Activated naive CD4-positive, alpha-beta T cell treated with Interleukin-2 at 50 U/mL for 16 hours (primary cell): ENCODE measurements around the gene LIN54.
"Not testable (repeated sequence)": the region's sequence is repeated elsewhere in the genome, so short reads cannot be mapped to it uniquely, and the experiment has no call there.

Source experiments
- DNase-seq: peaks from one replicate; pipeline ENCODE4 v3.0.0-alpha.2; 2020

The LIN54 gene

DNA sequence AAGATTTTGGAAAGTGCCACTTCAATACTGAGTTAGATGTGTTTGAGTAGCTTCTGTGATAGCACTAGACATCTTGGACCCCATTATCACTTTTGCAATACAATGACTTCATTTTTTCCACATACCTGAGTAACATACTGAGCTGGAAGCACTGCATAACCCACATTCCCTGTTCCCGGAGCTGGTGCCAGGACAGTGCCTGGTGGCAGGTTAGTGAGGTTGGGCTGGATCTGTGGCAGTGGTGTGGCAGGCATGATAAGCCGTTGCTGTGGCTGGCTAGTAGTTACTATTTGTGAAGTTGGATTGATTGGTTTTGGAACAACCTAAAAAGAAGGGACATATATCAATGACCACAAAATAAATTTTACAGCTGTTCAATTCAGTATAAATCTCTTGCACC lies 71.2 kb downstream of the LIN54 start:
- DNase-seq: no peak

DNA sequence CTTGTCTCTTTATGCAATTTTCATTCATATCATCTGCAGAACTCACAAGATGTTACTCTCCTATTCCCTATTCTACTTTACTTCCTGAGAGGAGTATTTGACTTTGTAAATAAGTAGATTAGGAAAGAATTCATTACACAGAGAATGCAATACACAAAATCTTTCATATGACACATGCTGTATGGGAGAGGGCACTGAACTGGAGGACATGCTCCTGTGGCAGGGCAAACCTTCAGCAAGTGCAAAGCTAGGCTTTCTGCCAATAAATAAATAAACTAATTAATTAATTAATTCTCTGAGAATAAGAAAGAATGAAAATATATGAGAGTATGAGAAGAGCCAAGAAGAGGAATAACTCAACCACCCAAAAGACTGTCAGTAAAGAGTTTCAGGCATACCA lies 76.2 kb downstream of the LIN54 start:
- no peak for DNase-seq

DNA sequence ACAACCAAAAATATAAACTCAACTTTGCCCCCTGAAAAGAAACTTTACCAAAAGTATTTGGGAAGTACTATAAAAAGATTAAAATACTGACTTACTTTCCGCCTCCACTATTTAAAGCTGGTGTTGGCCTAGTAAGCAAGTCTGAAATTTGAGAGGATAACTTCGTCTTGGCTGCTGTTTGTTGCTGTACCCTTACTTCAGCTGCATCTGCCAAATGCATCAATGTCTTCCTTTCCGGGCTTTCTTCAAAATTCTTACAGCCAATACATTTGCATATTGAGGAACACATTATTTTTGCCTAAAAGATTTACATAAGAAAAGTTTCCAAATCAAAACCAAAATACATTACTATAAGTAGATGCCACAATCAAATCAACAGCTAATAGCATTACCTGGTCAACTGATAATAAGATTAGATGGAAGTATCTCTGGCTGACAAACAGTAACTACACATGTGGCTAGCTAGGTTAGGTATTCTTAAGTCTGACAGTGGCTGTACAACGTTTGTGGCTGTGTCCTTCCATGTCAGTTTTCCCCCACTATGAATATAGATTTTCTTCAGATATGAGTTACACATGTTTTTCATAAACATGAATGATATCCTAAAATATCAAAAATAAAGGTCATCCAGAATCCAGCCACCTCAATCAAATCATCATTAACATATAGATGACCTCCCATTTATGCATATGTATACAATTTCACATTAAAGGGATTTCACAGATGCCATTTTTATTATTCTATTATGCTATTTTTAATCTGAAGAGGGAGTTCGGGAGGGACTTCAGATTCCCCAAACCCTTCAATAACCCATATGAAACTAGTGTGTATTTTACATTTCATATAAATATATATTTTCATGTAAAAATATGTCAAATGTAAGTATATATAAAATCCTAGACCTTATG lies 79.5 kb downstream of the LIN54 start:
- DNase-seq: no peak

DNA sequence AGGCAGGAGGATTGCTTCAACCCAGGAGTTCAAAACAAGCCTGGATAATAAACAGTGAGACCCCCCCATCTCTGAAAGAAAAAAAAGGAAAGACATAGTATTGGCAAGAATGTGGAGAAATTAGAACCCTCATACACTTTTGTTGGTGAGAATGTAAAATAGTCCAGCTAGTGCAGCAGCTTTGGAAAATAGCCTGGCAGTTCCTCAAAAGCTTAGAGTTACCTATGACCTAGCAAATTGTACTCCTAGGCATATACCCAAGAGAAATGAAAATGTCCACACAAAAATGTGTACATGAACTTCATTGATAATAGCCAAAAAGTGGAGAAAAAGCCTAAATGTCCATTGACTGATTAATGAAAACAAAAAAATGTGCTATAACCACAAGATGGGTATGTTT lies 88.8 kb downstream of the LIN54 start:
- no peak for DNase-seq

DNA sequence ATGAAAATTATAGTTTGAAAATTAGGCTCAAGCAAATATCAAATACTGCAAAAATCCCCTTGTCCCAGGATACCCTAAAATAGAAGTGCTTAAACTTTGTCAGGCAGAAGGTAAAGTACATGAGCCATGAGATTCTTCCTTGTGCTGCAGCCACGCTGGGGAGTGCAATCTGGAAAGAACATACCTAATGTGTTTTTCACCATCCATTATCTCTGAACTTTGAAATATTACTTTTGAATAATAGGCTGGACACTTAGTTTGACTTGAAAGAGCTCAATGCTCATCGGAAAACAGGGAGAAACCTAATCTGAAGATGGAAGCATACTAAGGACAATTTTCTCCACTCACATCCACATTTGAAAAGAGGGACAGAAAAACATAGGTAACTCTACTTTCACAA lies 91.2 kb downstream of the LIN54 start:
- no peak for DNase-seq

DNA sequence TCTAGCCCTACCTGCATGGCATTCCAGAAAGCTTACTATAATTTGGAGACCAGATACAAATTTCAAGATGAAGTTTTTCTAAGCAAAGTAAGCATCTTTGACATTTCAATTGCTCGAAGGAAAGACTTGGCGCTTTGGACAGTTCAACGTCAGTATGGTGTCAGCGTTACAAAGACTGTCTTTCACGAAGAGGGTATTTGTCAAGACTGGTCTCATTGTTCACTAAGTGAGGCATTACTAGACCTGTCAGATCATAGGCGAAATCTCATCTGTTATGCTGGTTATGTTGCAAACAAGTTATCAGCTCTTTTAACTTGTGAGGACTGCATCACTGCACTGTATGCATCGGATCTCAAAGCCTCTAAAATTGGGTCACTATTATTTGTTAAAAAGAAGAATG lies 92.5 kb downstream of the LIN54 start:
- DNase-seq: no peak

DNA sequence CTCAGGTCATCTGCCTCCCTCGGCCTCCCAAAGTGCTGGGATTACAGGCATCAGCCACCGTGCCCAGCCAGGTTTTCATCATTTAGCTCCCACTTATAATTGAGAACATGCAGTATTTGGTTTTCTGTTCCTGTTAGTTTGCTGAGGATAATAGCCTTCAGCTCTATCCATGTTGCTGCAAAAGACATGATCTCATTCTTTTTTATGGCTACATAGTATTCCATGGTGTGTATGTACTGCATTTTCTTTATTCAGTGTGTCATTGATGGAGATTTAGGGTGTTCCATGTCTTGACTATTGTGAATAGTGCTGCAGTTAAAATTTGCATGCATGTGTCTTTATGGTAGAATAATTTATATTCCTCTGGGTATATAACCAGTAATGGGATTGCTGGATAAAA lies 96.7 kb downstream of the LIN54 start:
- DNase-seq: not testable (repeated sequence)

DNA sequence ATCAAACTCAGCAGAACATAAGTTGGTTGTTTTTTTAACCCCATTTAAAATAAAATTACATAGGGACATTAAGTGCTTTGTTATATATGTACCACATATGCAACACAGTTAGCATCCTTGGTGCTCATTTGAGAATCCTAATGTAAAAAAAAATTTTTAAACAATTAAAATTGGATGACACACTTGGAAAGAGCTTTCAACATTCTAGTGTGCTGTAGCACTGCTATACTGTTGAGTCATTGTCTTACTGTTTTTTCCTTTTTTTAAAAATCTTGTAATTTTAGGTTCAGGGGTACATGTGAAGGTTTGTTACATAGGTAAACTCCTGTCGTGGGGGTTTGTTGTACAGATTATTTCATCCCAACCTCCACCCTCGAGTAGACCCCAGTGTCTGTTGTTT lies 97.3 kb downstream of the LIN54 start:
- DNase-seq: no peak

DNA sequence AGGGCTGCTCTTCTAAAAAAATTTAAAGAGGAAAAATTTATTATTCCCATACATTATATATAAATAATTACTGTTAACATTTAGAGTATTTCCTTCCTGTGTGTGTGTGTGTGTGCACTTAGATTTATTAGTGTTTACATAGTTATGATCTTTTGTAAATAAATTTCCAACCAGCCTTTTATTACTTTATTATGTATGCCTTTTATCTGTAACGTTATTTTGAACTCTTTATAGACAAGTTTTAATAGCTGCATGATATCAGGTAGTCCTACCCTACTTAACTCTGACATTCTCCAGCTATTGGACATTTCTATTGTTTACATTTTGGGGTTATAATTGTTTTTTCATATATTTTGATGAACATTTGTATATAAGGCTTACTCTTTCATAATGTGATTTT lies 101.3 kb downstream of the LIN54 start:
- no peak for DNase-seq

DNA sequence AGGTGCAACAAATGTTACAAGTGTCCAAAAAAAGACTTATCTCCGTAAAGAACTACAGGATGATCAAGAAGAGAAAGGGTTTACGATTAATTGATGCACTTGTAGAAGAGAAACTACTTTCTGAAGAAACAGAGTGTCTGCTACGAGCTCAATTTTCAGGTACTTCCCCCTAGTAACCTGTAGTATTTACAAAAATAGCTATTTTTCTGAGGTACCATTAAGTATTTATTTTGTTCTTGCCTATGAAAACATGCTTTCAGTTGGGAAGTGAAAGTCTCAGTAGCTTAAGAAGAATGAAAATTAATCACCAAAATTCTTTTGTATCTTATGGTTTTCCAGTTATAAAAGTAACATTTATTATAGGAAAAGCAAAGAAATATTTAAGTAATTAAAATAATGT lies 104.2 kb downstream of the LIN54 start:
- DNase-seq: no peak

DNA sequence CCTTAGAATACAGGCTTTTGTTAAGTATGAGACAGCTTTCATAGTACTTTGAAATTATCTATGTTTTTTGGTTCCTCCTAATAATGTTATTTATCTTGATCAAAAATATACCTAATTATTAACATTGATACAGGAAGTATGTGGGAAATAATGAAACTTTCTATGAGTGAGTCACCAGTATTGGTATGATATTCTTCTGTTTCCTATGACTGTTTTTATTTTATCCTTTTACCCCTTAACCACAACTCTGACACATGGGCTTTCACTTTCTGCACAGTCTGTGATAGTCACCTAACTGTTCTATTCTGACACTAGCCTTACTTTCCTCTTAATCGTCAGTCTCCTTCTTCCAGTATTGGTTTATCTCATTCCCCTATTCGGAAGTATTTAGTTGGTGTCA lies 105.4 kb downstream of the LIN54 start:
- DNase-seq: peak; percentile 50

DNA sequence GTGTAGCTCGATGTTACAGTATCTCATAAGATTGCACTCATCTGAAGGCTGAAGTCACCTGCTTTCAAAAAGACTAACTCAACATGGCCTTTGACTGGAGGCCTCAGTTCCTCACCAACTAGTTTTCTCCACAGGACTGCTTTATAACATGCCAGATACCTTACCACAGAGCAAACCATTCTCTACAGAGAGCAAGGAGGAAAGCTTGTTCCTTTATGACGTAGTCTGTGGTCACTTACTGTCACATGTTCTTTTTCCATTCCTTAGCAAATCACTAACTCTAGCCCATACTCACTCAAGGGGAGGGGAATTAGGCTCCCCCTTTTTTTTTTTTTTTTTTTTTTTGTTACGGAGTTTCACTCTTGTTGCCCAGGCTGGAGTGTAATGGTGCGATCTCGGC lies 106.9 kb downstream of the LIN54 start:
- no peak for DNase-seq

DNA sequence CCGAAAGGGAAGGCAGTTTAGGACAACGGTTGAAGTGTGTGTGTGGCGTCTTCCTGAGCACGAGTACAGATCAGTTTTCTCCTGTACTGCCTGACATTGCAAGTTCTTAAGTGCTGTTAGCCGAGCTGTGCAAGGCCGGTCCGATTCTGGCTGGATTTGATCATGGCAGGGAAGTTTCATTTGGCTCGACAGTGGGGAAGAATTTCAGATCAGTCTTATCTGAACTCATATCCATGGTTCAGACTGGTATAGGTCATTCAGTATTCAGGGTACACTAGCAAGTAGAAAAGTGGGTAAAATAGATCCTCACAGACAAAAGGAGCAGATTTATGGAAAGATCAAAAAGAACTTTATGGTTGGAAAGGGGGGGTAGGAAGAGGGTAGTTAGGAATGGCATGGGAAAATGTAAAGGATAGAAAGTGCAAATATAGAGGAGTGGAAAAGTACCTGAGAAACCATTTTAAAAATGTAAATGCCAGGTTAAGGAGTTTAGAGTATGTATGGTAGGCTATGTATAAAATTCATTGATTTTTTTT lies 109.4 kb downstream of the LIN54 start:
- no peak for DNase-seq

DNA sequence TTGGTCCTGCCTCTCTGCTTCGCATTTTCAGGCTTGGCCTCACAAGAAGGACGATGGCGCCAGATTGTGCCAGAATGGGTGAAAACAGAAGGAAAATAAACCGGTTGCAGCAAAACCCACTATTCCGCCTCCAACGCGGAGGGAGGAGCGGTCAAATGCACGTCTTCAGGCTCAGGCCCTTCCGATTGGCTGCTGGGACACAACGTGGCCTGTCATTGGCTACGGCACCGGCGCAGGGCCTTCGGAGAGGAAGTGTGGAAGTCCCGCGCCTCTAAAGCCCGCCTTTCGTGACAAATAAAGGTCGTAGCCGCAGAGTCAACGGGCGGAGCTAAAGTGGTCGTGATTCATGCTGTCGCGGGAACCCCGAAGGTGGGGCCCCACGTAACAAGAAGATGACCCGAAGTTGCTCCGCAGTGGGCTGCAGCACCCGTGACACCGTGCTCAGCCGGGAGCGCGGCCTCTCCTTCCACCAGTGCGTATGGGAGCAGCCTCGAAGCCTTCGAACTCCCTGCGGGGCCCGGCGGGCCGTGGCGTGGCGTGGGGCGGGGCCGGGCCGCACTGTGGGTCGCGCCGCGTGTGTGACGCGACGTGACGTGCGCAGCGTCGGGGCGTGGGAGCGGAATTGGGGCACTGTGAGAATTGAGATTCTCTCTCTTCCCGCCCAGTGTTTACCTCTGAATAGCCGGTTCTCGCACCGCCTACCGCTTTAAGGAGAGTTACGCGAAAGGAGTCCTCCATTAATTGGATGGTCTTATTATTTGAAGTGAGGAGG lies 110.0 kb downstream of the LIN54 start, which contains the start of gene THAP9:
THAP9 (plus strand) TSS at position 325 of the 772 bp plus-strand sequence; CDS start at position 393, 68 bp downstream.
- peak; percentile 98 for DNase-seq

DNA sequence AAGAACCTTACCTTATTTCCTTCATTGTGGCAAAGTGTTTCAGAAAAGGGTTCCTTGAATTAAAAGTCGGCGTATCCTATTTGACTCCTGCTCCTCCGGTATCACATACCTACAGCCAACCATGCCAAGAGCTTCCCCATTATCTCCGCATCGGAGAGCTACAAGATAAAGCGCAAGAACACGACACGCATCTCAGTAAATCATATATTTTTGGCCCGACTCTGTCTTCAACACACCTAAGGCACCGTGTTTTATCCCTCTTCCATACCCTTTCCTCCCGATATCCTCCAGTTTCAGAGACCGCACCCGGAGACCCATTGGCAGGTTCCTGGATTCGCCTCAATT lies 110.6 kb downstream of the LIN54 start:
- no peak for DNase-seq

DNA sequence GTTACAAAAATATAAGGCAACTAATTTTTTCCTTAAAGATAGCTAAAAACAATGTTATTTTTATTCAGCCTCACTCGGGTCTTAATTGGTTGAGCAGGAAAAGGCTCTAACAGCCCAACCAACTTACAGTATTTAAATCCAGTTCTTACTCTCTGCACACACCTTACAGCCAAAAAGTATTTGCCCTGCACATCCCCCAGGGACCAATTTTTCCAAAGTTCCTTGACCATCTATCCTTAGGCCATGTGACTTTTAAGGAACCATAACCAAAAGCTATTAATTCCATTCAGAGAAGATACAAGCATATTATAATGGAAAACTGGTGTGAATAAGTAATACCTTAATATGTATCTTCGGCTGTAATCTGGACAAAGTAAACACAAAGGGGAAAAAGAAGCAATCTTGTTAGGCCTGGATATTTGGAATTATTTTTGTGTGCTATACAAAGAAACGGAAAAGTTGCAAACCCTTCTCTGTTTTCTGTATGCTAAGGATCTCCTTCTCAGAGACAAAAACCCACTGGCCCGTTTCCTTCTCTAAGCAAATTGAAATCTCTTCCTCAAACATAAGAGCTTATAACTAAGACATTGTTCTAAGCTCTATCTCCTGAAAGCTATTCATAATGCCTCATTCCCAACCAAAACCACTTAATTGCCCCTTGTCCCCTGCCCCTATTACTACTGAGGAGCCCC lies 111.1 kb downstream of the LIN54 start:
- DNase-seq: no peak

DNA sequence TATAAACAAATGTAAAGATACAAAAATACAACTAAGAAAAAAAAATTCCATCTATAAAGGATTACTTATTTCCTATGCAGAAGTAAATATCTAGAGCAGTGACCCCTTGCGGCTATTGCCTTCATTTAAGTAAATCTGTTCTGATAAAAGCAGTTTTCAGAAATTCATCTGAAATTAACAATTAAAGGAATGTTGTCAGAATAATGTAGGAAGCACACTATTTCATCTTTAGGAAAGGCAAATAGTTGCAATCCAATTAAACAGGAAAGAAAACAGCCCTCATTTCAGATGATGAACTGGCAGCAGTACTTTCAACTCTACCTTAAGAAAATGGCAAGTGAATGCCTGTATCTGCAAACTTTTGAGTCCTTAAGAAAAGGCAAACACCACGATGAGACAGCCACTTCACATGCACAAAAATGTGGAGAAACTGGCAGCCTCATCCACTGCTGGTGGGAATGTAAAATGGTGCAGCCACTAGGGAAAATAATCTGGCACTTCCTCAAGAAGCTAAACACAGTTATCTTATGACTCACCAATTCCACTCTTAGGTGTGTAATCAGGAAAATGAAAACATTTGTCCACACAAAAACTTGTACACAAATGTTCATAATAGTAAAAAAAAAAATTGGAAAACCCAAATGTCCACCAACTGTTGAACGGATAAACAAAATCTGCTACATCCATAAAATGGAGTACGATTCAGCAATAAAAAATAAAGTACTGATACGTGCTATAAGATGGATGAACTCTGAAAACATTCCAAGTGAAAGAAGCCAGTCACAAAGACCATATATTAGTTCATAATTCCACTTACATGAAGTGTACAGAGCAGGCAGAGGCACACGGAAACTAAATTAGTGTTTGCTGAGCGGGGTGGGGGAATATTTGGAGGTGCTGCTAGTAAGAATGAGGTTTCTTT lies 112.0 kb downstream of the LIN54 start:
- DNase-seq: no peak

DNA sequence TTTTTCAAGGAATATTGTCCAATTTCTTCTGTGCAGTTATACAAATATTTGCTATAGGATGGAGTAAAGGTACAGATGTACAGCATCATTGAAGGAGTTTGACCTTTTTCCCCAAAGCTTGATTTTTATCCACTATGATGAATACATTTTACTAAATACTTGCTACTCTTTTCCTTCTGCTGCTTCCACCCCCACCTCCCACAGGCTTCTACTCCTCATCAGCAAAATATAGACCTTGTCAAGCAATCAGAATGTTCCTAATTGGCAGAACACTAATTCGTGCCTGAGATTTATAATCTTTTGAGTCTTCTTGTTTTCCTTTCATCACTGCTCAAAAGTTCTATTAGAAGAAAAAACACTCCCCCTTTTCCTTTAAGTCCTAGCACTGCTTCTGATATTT lies 113.9 kb downstream of the LIN54 start:
- no peak for DNase-seq

DNA sequence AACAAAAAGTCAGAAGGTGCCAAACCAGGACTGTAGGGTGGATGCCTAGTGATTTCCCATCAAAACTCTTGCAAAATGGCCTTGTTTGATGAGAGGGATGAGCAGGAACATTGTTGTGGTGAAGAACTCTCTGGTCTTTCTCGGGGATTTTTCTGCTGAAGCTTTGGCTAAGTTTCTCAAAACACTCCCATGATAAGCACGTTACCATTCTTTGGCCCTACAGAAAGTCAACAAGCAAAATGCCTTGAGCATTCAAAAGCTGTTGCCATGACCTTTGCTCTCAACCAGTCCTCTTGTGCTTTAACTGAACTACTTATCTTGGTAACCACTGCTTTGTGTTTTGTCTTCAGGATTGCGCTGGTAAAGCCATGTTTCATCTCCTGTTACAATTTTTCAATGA lies 116.7 kb downstream of the LIN54 start:
- no peak for DNase-seq

DNA sequence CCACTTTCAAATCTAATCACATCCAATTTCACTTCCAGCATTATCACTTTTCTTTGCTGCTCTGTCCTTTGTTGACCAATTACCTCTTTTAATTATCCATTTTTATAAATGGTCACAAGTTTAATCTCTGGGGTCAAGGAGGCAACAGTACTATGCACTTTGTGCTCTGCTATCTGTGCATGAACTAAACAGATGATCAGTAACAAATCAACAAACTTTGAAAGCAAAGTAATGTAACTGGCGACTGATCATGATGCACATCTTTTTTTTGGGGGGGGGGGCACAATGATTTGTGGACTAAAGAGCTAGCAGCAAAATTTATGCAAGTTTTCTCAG lies 118.2 kb downstream of the LIN54 start:
- no peak for DNase-seq

DNA sequence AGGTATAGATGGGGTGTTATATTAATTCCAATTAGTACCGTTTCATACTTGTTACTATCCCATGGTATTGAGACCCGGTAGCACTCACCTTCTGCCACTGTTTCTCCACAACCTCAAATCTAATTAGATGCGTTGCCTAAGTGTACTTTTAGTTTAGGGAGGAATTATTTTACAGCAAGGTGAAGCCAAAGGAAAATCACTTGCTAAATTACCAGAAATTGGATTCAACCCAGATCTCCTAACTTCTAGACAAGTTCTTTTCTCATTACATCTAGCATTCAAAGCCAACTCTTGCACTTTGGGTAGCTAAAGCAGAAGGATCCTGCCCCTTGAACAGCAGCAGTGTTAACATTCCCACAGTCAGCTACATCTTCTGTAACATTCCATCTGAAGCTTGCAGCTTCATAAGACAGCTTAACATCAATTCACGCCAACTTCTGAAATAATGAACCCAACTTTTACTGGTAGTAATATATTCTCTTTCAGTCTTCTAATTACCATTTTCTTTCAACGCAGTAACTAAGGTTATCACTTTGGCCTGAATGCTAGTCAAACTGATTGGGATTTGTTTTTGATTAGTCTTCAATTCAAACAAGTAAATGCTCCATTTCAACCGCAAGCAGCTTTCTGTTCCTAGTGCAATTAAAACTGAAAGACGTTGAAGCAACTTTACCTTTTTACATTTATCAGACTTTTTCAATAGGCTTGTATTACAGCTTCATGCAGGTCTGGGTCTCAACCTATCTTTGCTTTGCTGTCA lies 118.7 kb downstream of the LIN54 start:
- no peak for DNase-seq
